Measurements from ENCODE around the gene EPO.

GRCh38 chr7:100675105-100675451 is 45.2 kb upstream of the EPO start:
- TF ChIP-seq POLR2AphosphoS5 (IDR thresholded peaks at IDR 0.05; ENCODE audit: borderline replicate concordance, low read depth, low read length) (no peak), EZH2 (IDR thresholded peaks at IDR 0.05) (no peak), FOXP2 (optimal IDR thresholded peaks at IDR 0.05; ENCODE audit: control extremely low read depth, extremely low read length, insufficient read depth) (no peak)

Measured in SK-N-MC (cell line).